GM12878 (cell line): ENCODE measurements around the gene PRPF31.
A peak's percentile ranks its signal among the peaks of the same experiment; 100 is the strongest.

Experiments
- CTCF ChIP-seq, 3 experiments: IDR thresholded peaks in 2 of 3; conservative IDR thresholded peaks in 1 of 3; 2 replicates each; pipeline ENCODE4 v1.5.1; 2011; ENCODE audit warnings: low read depth in 3 of 3, low read length in 3 of 3, mild to moderate bottlenecking in 3 of 3, control low read depth in 2 of 3, moderate library complexity in 2 of 3, inconsistent platforms in 1 of 3, mixed read lengths in 1 of 3; ENCODE audit not compliant: control insufficient read depth in 2 of 3, insufficient read depth in 1 of 3; ENCODE audit errors: extremely low read depth in 1 of 3
- EZH2 ChIP-seq: IDR thresholded peaks from 2 replicates; pipeline ENCODE4 v1.6.1; 2012; ENCODE audit warnings: low read depth, mild to moderate bottlenecking, control low read depth, inconsistent platforms, low read length, borderline replicate concordance; ENCODE audit not compliant: control insufficient read depth
- HCFC1 ChIP-seq: fragments of 150-350 bp; IDR thresholded peaks from 2 replicates; pipeline ENCODE4 v1.6.1; 2014; ENCODE audit warnings: low read length
- HDAC2 ChIP-seq: fragments of 200-600 bp; sonication (generic); IDR thresholded peaks from 2 replicates; pipeline ENCODE4 v1.6.1; 2017
- NR2C1 ChIP-seq: fragments of 450-650 bp; IDR thresholded peaks from 2 replicates; pipeline ENCODE4 v1.6.1; 2017; ENCODE audit warnings: antibody characterized with exemption, mild to moderate bottlenecking, moderate library complexity
- PBX3 ChIP-seq: IDR thresholded peaks from 2 replicates; pipeline ENCODE4 v1.6.1; 2011; ENCODE audit warnings: mild to moderate bottlenecking, low read depth, low read length, moderate library complexity; ENCODE audit not compliant: insufficient replicate concordance
- PRDM15 ChIP-seq: fragments of 450-650 bp; formaldehyde crosslinking; IDR thresholded peaks from 2 replicates; pipeline ENCODE4 v1.4.0; 2020; ENCODE audit warnings: mild to moderate bottlenecking, moderate library complexity
- SMAD1 ChIP-seq: fragments of 450-650 bp; IDR thresholded peaks from 2 replicates; pipeline ENCODE4 v1.6.1; 2018; ENCODE audit warnings: mild to moderate bottlenecking, low read depth; ENCODE audit not compliant: partially characterized antibody

GRCh38 chr19:54168174-54168917, 52.8 kb downstream of the PRPF31 start:
- peak; percentile 72 to 91 (median 81) for TF ChIP-seq CTCF (IDR thresholded peaks at IDR 0.05 in 2 of 3, conservative IDR thresholded peaks at IDR 0.05 in 1 of 3; ENCODE audit: control insufficient read depth in 2 of 3, extremely low read depth in 1 of 3, insufficient read depth in 1 of 3, low read depth in 3 of 3, low read length in 3 of 3)
- TF ChIP-seq EZH2 = no peak
- no peak for TF ChIP-seq HCFC1
- no peak for TF ChIP-seq PBX3
- TF ChIP-seq PRDM15 (CRISPR knock-in tag) = no peak
- TF ChIP-seq SMAD1 = no peak
- no peak for TF ChIP-seq HDAC2
- no peak for TF ChIP-seq NR2C1
